Caki2 (cell line): ENCODE measurements around the gene RUNX2. TPM values are rescaled to one million over a fixed set of nuclear protein-coding genes. Genes with fewer than 3 reads are reported as not detected.
"Not testable (repeated sequence)": the region's sequence is repeated elsewhere in the genome, so short reads cannot be mapped to it uniquely, and the experiment has no call there.

Experiments used
- DNase-seq: peaks from one replicate; pipeline ENCODE4 v3.0.0-alpha.2; 2015; ENCODE audit warnings: low read depth
- in situ Hi-C: cut with HindIII; loops from 2 replicates; pipeline ENCODE4 v1.10.0; 2016; ENCODE audit warnings: low sequenced_read_pairs, low pct_unique_long_range_greater_than_20kb, mixed read lengths
- total RNA-seq: library from RNA; depleted of rRNA; stranded (reverse); fragments of >200 nt; shearing (Covaris generic); gene quantifications from 2 replicates; pipeline ENCODE4 v1.2.3, GENCODE V29; 2014; ENCODE audit warnings: low replicate concordance

The RUNX2 gene
- total RNA-seq, 1 experiment from 2014 or later, result 2.7 TPM

DNA sequence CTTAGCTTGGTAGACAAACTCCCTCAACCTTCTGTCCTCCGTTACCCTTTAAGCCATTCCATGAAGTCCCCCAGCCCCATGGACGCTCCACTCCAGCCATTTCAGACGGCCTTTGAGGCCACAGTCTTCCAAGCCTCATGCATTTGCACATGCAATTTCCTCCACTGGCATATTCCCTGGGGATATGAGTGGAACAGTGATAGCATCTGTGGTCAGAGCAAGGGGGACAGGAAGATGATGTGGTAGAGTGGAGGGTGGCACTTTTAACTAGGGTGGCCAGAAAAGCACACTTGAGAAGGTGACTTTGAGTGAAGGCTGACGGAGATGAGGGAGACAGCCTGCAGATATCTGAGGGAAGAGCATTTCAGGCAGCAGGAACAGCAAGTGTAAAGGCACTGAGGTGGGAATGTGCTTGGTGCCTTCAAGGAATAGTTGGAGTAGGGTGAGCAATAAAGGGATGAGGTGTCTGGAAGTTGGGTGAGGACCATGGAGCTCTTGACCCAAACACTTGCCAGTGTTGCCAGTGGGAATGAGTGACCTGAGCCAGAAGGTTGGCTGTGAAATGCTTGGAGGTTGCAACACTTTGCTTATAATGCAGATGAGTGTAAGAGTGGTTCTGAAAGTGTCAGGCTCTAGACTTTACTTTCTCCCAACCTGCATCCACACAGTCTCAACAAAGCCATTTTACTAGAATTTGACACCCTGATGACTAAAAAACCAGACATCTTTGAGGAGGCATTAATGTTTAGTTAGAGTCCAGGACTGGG is 325.2 kb downstream of the RUNX2 start:
- DNase-seq, result no peak
- in situ Hi-C loops, result no loop called here

DNA sequence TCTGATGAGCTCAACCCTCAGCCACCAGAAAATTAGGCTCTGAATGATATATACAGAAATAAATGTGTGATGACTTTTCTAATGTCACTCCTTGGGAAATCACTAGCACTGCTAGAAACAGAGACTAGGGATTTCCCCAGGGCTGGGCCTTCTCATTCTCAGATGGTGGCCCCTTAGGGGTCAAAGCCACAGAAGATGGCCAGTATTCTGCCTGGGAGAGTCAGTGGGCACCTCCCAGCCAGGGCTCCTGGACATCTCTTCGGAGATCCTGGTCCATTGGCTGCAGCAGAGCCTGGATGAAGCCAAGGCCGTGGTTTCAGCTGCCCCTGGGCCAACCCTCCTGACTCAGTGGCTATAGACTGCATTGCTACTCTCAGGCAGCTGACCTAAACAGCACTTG is 326.5 kb downstream of the RUNX2 start:
- DNase-seq, result no peak
- in situ Hi-C loops, result no loop called here

DNA sequence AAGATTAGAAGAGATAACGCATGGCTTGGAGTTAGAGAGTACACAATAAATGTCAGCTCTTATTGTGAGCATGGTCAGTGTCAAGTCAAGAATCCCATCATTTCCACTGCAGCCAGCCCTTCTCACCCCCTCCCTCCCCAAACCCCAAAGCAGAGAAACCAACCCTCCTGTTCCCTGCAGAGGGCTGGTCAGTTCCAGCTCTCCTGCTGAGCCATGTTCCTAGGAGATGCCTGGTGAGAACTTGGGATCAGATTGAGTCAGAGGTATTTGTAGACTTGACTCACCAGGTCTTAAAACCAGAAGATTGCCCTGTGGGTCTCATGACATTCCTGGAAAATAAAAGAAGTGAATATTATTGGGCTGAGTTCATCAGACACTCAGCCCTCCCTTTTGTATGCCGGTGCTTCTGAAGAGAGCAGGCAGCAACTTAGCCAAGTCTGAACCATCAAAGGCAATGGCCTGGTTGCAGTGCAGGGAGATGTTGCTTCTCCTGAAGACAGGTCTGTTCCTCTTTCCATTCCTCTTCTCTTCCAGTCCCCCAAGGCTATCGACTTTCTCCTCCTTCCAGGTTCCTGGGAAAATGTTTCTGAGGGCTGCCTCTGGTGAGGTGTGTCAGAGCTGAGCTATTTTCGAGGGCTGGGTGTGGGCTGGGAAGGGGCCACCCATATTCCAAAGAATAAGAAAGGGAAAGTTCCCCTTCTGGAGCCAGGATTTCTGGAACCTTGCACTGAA is 327.8 kb downstream of the RUNX2 start:
- in situ Hi-C loops, result no loop called here
- peak; percentile 89 for DNase-seq

DNA sequence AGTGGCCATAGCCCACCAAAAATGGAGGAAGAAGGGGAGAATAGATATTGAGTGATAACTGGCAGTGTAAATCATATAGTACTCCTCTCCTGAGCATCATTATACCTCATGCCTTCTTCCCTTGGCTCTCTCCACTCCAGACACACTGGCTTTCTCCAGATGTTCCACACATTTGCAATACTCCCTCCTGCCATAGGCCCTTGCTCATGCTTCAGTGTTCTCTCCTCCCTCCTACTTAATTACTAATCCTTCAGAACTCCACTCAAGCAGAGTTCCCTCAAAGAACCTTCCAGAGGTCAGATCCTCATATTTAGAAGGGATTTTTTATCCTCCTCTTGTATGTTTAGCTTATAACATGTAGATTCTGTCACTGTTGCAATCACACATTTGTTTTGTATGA is 329.1 kb downstream of the RUNX2 start:
- in situ Hi-C loops, result no loop called here

DNA sequence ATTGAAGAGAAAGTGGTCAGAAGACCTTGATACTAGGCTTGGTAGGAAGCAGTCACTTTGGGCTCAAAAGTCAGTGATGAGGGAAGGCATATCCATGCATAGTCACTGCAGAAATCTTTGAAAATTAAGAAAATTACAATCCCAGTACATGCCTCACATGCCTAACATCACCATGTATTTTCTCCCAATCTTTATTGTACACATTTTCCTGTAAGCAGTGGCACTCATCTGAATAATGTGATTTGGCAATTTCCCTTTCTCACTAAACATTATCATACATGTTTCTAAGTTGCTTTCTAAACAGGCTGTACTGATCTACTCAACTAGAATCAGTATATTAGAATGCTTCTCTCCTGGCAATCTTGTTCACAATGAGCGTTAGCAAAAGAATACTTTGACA is 330.3 kb downstream of the RUNX2 start:
- in situ Hi-C loops, result no loop called here

More for the DNA sequence above, 329.1 kb downstream of the RUNX2 start:
- DNase-seq, result peak; percentile 12

DNA sequence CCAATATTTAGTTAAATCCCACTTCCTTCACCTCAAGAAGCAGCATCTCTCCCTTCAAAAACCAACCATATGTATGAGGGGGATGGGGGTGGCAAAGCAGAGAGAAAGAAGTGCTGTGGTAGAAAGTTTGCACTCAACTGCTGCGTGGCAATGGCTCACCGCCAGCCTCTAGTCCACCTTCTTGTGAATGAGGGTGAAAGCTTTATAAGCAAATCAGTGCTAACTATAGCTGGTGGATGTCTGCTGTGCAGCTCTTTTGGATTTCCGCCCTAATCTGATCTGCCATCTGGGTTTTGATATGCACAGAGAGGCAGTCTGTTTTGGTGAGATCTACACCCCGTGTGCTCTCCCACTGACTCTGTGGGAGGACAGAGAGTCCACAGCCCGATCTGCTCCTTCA is 330.8 kb downstream of the RUNX2 start:
- DNase-seq, result no peak
- in situ Hi-C loops, result no loop called here

More for the DNA sequence above, 330.3 kb downstream of the RUNX2 start:
- DNase-seq, result no peak

GRCh38 chr6:45661661-45662060 is 333.5 kb downstream of the RUNX2 start:
- in situ Hi-C loops, result no loop called here
- DNase-seq, result peak; percentile 43

DNA sequence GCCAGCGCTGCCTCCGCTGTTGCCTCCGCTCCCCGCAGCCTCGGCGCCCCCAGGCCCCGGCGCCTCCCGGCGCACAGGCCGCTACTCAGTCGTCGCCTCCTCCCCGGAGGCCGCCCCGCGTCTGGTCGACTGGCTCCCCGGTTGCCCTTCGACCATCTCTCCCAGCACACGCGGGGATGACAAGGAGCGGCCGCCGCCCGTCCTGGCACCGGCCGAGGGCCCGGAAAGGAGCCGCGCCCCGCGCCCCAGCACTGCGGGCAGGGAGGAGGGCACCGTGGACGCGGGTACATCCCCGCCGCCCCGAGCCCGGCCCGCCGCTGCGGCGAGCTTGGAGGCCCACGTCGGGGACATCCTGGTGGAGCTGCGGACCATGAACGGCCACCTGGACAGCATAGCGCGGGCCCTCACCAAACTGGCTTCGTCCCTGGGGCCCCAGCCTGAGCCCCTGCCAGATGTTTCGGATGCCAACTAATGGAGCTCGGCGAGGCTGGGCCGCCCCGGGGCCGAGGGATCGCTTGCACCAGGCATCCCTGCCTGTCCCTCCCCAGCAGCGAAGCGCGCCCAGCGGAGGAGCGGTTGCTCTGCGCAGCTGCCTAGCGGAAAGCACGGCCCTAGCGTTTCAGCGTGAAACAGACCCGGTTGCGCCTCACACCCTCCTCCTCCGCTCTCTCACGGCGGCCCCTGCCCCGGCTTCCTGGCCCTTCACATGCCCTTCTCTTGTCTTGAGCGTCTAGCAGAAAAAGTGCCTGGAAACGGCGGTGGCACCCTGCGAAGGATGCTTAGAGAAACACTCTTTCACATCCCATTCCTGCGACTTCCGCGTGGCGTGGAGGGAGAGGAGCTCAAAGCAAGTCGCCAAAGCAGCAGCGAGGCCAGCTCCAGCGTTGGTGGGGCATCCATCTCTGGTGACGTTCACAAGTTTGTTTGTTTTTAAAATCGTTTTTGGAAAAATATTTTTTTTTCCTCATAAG is 335.4 kb downstream of the RUNX2 start:
- DNase-seq, result no peak
- in situ Hi-C loops, result no loop called here

- no peak for DNase-seq
- in situ Hi-C loops, result no loop called here
Observed at GRCh38 chr6:45664707-45665106, 336.6 kb downstream of the RUNX2 start.

- in situ Hi-C loops, result no loop called here
- DNase-seq, result no peak
Observed at GRCh38 chr6:45665859-45666258, 337.7 kb downstream of the RUNX2 start.

- in situ Hi-C loops, result no loop called here
- DNase-seq, result no peak
Observed at GRCh38 chr6:45666846-45667245, 338.7 kb downstream of the RUNX2 start.

DNA sequence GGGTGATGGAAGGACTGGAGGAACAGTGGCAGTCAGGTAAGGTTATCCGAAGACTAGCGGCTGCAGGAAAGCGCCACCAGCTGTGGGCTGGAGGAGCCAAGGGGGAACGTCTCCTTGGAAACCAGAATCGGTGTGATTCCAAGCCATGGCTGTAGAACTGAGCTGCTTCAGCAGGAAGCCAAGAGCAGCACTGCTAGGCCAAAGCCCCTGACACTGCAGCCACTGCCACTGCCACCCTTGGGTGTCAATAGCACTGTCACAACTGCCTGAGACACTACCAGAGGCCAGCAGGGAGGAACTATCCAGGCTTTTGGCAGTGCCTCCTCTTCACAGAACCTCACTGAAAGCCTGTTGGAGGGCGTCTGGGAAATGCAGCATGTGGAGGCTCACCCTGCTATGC is 339.2 kb downstream of the RUNX2 start:
- in situ Hi-C loops, result no loop called here
- DNase-seq, result no peak

DNA sequence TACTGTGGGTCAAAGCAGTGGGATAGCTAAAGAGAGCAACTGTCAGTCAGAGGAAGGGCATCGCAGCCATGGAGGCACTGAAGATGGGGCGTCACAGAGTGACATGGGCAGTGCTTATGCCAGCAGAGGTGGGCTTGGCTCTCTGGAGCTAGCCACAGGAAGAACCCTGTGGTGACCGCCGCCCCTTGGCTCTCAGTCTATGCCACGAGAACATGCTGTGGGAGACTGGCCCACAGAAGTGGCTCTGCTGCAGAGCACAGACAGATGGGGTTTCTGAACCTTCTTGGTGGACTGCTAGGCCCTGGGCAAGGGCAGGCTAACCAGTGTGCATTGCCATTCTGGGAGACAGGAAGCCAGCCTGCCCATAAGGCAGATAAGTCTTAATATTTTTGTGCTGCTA is 339.6 kb downstream of the RUNX2 start:
- DNase-seq, result no peak
- in situ Hi-C loops, result no loop called here

GRCh38 chr6:45668705-45669104 is 340.6 kb downstream of the RUNX2 start:
- no peak for DNase-seq
- in situ Hi-C loops, result no loop called here

DNA sequence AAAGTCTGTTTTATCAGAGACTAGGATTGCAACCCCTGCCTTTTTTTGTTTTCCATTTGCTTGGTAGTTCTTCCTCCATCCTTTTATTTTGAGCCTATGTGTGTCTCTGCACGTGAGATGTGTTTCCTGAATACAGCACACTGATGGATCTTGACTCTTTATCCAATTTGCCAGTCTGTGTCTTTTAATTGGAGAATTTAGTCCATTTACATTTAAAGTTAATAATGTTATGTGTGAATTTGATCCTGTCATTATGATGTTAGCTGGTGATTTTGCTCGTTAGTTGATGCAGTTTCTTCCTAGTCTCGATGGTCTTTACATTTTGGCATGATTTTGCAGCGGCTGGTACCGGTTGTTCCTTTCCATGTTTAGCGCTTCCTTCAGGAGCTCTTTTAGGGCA is 345.0 kb downstream of the RUNX2 start:
- in situ Hi-C loops, DNase-seq: not testable (repeated sequence)

DNA sequence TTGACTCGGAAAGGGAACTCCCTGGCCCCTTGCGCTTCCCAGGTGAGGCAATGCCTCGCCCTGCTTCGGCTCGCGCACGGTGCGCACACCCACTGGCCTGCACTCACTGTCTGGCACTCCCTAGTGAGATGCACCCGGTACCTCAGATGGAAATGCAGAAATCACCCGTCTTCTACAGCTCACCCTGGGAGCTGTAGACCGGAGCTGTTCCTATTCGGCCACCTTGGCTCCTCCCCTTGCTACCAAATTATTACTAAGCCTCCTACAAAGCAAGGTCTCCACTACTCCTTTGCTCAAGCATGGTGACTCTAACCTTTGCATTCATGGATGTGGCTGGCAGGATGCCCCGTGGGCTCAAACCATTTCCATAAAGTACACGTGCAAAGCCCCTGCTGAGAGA is 347.0 kb downstream of the RUNX2 start:
- in situ Hi-C loops, DNase-seq: not testable (repeated sequence)

GRCh38 chr6:45675634-45676033 is 347.5 kb downstream of the RUNX2 start:
- in situ Hi-C loops, result no loop called here

GRCh38 chr6:45676380-45676779 is 348.2 kb downstream of the RUNX2 start:
- in situ Hi-C loops, result no loop called here
- no peak for DNase-seq

More at GRCh38 chr6:45675634-45676033, 347.5 kb downstream of the RUNX2 start:
- no peak for DNase-seq
